Measurements from ENCODE around the gene SH3RF1.

SH3RF1 gene

DNA sequence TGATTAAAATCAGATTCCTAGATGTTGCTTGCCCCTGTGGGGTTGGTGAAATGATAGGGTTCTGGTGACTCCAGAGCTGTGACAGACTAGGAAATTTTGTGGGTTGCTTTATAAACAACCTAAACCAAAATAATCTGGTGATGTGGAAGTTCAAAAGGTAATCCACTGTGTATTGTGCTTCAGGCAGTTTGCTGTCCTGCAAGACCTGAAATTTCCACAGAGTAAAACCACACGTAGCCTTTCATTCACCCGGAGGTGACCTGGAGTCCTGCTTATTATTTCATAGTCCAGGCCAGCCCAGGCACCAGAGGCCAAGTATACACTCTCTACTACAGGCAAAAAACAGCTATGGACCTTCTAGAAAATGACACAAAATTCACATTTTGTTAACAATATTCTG, 146.1 kb downstream of the SH3RF1 start:
- DNase-seq = no peak

DNA sequence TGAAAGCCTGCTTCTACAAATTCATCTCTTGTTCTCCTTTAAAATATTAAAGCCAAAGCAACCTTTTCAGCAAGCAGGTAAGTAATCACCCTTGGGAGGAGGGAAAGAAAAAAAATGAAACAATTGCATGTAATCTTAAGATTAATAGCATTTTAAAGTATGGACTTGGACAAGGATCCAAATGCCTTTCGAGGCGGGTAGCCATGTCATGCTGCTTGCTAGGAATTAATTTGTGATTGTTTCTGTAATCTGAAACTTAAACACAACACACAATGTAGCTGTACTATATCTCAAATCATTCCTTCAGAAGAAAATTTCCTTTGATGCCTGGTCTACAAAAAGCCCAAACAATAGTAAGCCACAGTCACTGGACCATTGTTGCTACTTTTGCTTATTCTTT, 148.3 kb downstream of the SH3RF1 start:
- no peak for DNase-seq

DNA sequence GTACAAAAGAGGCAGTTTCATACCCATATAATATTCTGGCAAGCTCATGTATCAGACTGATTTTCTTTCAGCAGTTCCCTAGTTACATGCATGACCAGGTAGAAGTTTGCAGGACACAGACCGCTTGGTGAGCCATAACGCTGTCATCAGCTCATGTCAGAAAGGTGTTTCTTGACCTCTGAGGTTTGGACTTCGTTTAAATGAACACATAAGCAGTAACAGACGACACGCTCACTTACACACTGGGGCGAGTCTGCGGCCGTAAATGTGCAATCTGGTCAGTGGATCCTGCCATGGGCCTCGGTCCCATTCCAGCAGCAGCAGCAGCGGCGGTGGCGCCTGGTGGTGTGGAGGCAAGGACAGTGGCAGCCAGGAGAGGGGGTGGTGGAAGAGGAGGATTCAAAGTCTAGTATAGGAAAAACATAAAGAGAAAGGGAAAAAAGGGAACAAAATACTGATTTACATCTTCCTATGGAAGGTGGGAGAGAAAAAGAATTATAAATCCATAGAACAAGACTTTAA, 148.8 kb downstream of the SH3RF1 start:
- DNase-seq = no peak

DNA sequence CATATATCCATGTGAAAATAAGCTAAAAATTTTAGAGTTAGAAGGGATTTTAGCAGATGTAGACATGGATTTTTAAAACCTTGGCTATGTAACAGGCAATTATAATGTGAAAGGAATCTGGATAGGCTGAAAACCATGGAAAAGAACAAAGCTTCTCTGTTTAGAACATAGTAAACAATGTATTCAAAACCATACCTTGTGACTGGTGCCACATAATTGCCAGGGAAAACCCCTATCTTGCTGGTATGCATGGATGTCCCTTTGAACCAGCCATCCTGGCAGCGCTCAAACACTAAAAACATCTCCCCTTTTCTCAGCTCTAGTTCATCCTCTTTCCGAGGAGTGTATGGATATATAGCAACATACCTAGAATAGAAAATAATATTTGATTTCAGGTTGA, 150.1 kb downstream of the SH3RF1 start:
- DNase-seq = no peak

DNA sequence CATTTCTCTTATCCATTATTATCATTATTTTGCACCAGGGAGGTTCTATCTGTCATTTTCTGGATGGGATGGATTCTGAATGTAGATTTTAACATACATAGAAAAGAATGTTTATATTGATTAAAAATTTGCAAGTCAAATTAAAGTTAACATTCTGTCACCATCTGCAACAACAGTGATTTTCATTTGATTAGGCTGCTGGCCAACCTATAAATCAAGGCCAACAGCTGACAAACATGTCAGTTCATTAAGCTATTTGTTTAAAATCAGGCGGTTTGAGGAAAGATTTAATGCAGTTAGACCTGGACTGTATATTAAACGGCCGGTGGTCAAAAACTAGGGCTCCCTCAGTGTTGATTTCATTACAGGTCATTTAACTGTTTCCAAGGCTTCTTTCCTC, 151.2 kb downstream of the SH3RF1 start:
- no peak for DNase-seq

DNA sequence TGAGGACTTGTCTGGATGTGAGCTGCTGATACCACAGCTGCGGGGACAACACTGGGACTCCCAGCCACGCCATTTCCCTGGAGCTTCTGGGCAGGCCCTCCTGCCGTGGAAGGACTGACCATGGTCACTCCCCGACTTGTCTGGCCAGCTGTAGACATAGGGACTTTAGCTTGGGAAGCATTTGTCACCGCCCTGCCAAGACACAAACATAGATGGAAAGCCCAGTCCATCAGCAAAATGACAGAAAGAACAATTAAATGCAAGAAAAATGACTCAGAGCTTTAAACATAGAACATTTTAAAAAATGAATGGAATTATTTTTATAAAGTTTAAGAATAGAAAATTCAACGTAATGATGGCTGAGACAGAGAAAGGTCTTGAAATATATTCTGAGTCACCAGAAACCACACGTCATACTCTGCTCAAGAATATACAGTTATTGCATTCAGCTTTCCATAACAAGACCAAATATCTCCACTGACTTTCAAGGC, 153.1 kb downstream of the SH3RF1 start:
- no peak for DNase-seq

DNA sequence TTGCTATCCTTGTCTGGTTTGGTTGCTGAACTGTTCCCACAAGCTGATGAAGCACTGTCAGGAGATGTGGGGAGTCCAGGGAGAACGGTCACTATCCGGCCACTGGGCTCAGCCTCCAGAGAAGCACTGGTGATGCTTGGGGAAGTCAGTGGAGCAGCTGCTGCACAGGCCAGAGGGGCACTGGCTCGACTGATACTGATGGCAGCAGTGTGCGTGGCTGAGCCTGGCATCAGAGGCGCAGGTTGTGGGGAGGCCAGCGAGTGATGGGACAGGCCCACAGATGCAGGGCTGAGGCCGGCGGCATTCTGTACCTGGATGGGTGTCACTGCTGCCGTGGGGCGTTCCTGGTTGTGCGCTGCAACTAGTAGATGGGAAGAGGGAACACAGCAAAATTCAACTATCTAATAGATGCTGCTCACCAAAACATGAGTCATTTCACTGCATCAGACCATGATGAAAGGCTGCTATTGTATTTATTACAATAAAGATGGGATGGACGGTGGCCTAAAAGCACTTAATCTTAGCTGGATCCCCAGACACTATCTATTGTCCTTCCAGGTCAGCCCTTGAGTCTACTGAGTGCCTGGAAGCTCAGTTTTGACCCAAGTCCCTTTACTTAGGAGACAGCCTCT, 154.4 kb downstream of the SH3RF1 start:
- no peak for DNase-seq

DNA sequence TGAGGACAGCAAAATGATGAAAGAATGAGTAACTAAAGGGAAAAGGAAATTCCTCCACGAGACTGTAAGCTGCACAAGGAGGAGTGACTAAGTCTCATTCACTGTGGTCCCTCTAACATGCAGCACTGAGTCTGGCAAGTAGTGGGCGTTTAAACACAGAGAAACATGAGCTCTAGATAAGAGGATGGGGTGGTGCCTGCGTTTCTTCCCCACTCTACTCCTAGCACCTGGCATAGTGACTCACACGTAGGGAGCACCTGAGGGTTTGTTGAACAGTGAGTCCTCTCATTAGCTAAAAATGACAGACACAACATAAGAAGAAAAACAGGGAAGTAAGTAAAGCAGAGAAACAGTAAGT, 154.9 kb downstream of the SH3RF1 start:
- DNase-seq = no peak

DNA sequence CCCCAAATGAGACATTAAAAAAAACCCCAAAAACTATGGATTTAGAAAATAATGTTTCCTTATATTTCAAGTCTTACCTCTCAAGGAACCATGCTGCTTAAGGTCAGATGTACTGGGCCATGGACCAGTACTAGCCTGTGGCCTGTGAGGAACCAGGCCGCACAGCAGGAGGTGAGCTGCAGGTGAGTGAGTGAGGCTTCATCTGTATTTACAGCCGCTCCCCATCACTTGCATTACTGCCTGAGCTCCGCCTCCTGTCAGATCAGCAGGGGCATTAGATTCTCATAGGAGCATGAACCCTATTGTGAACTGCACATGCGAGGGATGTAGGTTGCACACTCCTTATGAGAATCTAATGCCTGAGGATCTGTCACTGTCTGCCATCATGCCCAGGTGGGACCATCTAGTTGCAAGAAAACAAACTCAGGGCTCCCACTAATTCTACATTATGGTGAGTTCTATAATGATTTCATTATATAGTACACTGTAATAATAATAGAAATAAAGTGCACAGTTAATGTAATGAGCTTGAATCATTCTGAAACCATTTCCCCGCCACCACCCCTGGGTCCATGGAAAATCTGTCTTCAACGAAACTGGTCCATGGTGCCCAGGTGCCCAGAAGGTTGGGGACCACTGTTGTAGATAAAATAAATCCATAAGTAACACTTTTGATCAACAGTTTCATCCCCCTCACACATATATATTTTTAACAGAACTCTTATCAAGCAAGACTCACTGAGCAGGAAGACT, 155.4 kb downstream of the SH3RF1 start:
- DNase-seq = no peak

DNA sequence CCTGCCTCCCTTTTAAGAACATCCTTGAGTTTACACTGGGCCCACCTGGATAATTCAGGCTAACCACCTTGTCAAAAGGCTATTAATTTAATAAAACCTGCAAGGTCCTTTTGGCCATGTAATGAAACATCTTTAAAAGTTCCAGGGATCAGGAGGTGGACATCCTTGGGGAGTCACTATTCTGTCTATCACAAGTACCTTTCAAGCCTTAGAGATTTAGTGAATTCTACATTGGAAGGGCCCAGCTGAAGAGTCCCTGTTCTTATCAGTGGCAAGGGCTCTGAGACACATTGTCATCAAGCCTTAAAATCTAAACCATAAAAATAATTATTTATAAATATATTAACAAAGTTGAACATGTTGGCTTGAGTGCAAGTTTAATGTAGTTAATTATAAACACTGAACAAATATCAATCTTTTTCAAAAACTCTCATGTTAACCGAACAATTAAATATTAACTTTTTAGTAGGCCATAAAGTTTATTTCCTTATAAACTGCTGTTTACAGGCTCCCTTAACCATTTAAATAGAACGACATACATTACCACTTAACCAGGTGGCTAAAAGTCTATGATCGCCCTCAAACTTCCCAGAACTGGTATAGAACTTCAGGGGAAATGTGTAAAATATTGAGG, 156.3 kb downstream of the SH3RF1 start:
- DNase-seq = no peak

DNA sequence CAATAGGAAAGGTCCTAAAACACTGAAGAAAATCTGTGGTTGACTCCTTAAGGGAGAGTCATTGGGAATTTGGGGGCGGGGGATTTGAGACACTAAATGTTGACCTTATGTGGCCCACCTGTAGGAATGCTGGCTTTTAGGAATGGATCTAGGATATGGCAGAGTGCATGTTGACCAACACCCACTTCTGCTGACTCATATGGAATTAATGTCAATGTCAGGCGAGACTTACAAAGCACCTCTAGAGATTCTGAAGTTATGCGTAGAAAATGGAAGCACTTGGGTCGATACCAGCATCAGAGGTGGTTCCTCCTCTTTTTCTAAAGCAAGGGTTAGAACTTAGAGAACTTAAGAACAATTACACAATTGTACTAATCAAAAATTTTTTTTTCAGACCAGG, 160.1 kb downstream of the SH3RF1 start:
- no peak for DNase-seq

DNA sequence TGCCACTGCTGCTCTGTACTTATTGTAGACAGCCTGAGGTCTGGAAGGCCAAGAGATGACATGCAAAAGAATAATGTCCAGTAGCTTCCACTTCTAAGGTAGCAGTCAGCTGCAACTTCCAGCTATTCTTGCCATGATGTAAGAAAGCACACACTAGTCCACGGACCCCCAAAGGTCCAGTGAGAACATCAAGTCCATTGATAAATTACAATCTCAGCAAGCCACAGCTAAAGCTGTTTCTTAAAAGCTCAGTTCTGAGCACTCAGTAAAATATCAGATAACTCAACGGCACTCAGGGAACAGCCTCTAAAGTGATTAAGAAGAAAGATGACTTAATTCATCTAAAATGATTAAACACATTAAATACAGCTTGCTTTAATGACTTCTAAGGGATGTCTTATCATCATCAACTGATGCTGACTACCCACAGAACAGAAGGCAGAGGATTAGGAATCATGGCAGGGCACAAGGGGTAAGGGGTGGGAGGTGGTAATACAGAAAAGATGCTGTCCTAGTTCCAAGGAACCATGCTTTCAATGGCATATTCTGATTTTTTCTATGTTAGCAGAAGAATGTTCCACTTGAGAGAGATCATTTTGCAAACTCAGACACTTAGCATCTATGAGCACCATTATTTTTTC, 161.6 kb downstream of the SH3RF1 start:
- no peak for DNase-seq

DNA sequence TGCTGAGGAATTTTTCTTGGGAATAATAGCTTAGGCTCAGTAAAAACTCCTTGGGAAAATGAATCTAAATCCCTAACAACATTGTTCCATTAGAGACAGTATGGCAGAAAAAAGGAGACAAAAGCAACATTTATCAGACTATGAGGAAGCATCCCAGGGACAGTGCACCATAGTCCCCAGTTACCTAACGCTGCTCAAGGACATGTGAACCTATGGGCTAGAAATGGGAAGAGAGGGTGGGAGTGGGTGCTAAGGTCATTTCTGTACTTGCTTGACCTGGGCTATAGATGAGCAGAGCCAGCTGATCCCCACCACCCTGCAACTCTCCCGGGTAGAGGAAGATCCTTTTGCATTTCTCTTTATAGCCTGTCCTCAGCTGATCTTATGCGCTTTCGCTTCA, 162.5 kb downstream of the SH3RF1 start:
- DNase-seq = no peak

DNA sequence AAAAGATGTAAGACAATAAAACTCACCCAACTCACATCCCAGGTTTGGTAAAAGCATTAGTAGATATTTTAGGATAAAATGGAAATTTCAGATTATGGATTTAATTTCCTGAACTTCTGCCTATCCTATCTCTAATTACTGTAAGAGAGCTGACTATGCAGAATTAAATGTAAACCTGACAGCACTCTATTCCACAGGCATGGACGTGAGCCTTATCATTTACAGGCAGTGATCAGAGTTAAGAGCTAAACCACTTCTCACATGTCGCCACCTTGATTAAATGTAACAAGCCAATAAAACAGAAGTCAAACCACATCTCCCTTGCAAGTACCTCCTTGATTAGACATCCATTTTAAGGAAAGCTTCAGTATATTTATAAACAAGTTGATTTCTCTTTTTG, 163.2 kb downstream of the SH3RF1 start:
- DNase-seq = no peak

DNA sequence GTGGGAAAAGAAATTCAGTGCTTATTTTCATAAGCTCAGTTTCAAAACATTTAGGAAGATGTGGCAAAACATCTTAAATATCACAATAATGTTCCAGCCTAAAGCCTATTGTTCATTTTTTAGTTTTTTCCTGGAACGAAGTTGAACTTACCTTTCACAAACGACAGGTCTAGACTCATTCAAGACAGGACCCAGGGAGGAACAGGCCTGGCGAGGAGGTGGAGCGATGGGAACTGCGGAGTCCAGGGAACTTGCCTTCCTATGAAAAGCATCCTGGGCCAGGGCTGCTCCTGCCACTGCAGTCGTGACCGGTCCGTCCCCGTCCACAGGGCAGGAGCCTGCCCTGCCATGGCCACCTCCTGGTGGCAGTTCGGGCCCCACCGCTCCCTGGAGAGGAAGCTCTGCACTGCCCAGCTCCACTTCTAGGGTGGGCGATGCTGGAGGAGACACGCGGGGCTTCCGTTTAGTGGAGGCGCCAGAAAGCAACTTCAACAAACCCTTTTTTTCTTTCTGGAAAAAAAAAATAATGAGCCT, 164.0 kb downstream of the SH3RF1 start:
- no peak for DNase-seq

DNA sequence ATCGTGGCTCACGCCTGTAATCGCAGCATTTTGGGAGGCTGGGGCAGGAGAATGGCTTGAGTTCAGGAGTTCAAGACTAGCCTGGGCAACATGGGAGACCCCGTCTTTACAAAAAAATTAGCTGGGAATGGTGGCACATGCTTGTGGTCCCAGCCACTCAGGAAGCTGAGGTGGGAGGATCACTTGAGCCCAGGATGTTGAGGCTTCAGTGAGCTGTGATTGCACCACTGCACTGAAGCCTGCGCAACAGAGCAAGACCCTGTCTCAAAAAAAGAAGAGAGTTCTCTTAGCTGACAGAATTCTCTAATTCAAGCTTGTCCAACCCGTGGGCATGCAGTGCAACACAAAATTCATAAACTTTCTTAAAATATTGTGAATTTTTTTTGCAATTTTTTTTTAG, 165.1 kb downstream of the SH3RF1 start:
- no peak for DNase-seq

DNA sequence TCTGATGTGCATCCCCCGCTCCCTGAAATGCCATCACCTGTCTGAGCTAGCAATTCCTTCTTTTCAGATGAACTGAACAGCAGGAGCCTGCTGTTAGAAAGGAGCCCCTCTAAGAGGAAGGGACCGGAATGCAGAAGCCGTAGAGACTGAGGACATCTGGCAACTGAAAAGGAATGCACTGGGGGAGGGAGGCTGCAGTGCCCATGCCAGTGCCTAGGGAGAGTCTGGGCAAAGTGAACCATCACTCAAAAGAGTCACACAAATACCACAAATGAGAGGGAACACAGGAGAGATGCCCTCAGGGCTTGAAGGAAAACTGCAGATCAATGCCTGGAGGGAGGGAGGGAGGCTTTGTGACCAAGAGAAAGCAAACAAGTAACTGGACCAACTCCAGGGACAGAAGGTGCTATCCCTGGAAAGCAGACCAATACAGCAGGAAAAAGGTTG, 166.8 kb downstream of the SH3RF1 start:
- no peak for DNase-seq

DNA sequence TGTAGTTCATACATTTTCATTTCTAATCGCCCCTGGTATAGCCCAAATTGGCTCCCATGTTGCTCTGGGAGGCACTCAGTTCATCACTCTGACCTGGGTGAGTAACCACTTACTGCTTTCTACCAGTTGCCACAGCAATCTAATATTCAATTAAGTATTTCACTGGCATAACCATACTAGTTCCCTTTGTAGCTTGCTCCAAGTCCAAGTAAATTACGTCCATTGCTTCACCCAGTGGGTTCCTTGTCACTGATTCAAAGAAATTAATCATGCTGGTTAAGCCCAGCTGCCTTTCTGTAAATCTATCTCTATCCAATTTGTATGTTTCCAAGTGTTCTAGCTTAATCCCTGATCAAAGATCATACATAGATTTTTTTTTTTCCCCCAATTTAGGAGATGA, 168.7 kb downstream of the SH3RF1 start:
- no peak for DNase-seq

DNA sequence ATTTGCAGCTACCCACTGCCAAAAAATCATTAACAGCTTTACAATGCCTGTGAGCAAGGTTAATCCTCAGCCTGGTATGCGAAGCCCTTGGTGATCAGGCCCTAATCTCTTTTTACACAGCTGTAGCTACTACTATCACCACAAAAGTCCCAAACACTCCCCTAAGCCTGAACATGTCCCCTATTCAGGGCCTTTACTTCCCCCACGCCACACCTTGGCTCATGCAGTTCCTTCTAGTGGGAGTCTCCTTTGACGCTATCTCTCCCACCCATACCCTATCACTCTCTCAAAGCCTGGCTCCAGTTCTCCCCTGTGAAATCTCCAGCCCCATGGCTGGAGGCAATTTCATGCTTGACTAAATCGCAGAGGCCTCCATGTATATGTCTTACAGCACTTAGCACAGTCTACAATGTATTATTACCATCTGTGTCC, 170.1 kb downstream of the SH3RF1 start:
- DNase-seq = no peak

DNA sequence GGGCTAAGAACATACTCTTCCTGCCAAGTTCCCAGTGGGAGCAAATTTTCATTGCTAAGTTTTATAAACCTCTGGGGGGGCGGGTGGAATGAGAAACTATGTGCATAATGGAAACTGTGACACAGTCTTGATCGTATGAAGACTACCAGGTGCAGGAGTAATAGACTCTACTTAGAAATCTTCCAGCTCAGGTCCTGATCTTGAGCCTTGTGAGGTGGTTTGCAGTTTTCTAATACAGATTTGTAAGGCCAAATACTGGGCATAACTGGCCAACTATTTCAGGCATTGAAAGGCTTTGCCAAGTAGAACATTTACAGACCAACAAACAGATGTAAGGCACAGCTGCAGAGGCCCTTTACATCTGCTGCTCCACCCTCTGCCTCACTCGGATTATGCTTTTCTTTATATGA, 171.0 kb downstream of the SH3RF1 start:
- DNase-seq = no peak

DNA sequence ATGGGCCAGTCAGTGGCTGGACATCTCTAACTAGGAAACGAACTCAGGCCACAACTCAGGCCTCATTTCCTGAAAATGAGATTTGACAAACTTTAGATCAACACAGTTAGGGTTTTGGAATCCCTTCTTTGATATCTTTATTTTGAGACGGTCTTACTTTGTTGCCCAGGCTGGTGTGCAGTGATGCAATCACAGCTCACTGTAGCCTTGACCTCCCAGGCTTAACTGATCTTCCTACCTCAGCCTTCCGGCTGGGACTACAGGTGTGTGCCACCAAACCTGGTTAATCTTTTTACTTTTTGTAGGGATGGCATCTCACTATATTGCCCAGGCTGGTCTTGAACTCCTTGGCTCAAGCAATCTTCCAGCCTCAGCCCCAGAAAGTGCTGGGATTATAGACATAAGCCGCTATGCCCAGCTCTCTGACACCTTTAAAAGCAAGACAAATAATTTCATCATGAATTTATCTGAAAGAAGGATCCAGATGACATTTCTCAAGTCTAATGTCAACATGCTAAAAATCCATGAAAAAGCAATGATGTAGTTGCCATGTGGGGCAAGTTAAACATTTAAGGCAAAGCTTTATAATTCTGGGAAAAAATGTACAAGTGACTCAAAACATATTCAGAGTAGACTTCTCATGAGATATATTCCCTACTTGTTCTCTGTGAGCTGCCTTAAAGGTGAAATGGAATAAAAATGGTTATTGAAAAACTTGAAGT, 171.6 kb downstream of the SH3RF1 start:
- DNase-seq = no peak

DNA sequence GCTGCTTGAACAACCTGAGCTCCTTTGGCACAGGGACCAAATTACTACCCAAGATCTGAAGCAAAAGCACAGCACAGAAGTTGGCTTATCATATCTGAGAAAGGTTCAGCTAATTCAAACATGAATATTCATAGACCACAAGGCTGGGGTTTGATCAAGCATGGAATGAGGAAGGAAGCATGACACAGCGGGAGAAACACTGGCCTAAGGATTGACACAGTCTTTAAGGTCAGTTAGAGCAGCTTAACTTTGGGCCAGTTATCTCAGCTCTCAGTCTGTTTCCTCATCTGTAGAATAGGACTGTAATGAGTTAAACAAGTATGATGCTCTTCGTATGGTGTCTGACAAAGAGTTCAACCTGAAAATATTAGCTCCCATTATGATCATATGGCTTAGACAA, 172.2 kb downstream of the SH3RF1 start:
- no peak for DNase-seq

Measured in CD4-positive, alpha-beta T cell treated with Interleukin-12 subunit alpha and Interleukin-12 subunit beta, for 1 hour (primary cell).